H1 (cell line): ENCODE results near the gene INAVA. TPM values are rescaled to one million over a fixed set of nuclear protein-coding genes. Genes with fewer than 3 reads are reported as not detected.

Source experiments
- GTF2F1 ChIP-seq: IDR thresholded peaks from 2 replicates; pipeline ENCODE4 v1.6.1; 2012; ENCODE audit warnings: low read depth, low read length, improper control_type of control experiment, borderline replicate concordance
- NANOG ChIP-seq: IDR thresholded peaks from 2 replicates; pipeline ENCODE4 v1.6.1; 2011; ENCODE audit warnings: low read length, low read depth, mild to moderate bottlenecking, inconsistent platforms; ENCODE audit not compliant: insufficient read depth, poor library complexity, severe bottlenecking
- SP1 ChIP-seq: IDR thresholded peaks from 2 replicates; pipeline ENCODE4 v1.6.1; 2011; ENCODE audit warnings: low read depth, low read length
- TAF1 ChIP-seq: IDR thresholded peaks from 2 replicates; pipeline ENCODE4 v1.6.1; 2011; ENCODE audit warnings: mild to moderate bottlenecking, low read depth, low read length
- polyA plus RNA-seq, 7 experiments: library from polyadenylated mRNA; depleted of rRNA in 3 of 7; stranded (reverse) in 5 of 7; unstranded in 2 of 7; fragments of >200 nt in 5 of 7; fragments of 200-250 nt in 2 of 7; gene quantifications; 1 replicate in 5 of 7; 2 replicates in 1 of 7; 4 replicates in 1 of 7; pipeline versions ENCODE4 v1.2.1 to v1.2.3, GENCODE V29; 2011 to 2013; ENCODE audit warnings: missing spikeins in 2 of 7, mixed read lengths in 2 of 7
- total RNA-seq: library from RNA; stranded (reverse); fragmentation: NEBNext Ultra II Directional; extraction: Animal tissue kit (Norgen Biotek cat#: 25700); gene quantifications from 2 replicates; pipeline ENCODE4 v1.2.1, GENCODE V29; 2021

INAVA gene
- total and polyA plus RNA-seq, 2 of the 8 experiments (the other 6 are each of a cell fraction or from before 2014, with no cell fraction given), result 46.8 to 49.3 TPM

- TF ChIP-seq NANOG, result no peak
- no peak for TF ChIP-seq GTF2F1
- no peak for TF ChIP-seq TAF1
- no peak for TF ChIP-seq SP1
Observed at GRCh38 chr1:200892958-200893357, 1.7 kb upstream of the INAVA start (continued).
